ENCODE measurements around the gene ADAMTS5.

DNA sequence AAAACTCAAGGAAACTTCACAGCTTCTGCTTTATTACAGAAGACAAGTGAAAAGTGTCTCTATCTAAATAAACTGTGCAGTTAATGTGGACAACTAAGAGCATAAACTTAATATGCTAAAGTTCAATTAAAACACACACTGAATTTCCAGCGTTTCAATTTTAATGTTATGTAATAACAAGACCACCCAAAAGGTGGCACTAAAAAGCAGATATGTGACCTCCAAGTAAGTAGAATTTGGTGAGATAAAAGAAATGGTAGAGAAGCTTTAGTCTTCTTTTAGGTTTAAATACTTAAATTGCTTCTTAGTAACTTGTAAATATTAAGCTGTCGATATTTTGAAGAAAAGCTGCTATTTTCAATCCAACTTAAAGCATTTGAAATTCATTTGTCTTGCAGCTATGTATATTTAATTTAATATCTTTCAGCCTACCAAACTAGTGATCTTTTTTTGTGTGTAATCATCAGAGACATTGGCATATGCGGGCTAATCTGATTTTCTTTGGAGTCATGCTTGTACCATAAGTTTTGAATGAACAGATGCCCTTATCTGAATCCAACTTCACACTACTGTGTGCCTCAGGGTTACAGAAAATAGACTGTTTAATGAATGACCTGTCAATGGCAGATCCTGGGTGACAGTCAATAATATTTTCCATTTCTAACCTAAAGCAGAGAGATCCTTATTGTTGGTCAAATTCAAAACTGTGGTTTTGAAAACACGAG lies 85.2 kb downstream of the ADAMTS5 start:
- TF ChIP-seq, protein P1, sequence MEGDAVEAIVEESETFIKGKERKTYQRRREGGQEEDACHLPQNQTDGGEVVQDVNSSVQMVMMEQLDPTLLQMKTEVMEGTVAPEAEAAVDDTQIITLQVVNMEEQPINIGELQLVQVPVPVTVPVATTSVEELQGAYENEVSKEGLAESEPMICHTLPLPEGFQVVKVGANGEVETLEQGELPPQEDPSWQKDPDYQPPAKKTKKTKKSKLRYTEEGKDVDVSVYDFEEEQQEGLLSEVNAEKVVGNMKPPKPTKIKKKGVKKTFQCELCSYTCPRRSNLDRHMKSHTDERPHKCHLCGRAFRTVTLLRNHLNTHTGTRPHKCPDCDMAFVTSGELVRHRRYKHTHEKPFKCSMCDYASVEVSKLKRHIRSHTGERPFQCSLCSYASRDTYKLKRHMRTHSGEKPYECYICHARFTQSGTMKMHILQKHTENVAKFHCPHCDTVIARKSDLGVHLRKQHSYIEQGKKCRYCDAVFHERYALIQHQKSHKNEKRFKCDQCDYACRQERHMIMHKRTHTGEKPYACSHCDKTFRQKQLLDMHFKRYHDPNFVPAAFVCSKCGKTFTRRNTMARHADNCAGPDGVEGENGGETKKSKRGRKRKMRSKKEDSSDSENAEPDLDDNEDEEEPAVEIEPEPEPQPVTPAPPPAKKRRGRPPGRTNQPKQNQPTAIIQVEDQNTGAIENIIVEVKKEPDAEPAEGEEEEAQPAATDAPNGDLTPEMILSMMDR (optimal IDR thresholded peaks at IDR 0.05 in 1 of 3, IDR thresholded peaks at IDR 0.05 in 1 of 3, conservative IDR thresholded peaks at IDR 0.05 in 1 of 3; ENCODE audit: extremely low read depth in 1 of 3, insufficient read depth in 2 of 3, low read length in 3 of 3), result no peak
- no peak for TF ChIP-seq EZH2 (IDR thresholded peaks at IDR 0.05; ENCODE audit: low read length)

Data from keratinocyte (primary cell).